HG03460 (cell line): Measurements from ENCODE around the gene TMEM220.

ENCODE experiments used
- ATAC-seq: cut with Tn5 transposase; IDR thresholded peaks from one replicate; pipeline ENCODE4 v1.9.1; 2021; ENCODE audit not compliant: unreplicated experiment

TMEM220 gene

DNA sequence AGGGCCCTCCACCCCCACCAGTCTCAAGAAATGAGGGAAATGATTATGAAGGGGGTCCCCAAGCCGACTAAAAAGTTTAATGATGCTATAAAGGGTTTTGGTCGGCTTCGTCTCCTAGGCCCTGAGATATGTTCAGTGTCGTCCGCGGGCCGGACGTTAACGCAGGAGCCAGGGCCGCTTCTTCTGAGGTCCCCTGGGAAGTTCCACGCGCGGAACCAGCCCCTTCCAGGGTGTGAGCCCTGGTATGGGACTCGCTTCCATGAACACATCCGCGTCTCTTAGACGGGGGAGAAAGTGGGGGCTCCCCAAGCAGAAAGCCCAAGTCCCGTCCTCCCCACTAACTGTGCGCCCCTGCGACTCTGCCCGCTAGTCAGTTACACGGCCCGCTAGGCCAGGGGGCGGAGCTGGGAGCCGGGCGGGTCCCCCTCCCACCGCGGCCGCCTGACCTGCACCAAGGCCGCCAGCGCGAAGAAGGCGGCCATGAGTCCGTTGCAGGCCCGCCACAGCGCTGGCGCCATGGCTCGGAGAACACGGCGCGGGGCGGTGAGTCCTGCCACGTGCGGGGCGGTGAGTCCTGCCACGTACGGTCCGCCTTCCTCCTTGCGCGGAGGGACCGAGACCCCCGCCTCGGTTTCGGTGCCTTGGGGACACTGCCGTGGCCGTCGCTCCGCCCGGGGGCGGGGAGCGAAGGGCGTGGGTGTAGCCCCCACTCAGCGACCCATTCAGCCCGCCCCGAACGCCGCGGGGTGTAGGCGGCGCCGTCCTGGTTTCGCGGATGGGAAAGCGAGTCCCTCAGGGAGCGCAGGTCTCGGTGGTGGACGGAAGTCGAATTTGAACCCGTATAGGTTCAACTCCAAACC, at the start of gene TMEM220:
TSS of gene TMEM220 (minus strand) at position 690 of the 860 bp plus-strand sequence. CDS start at position 518, 172 bp downstream.
- ATAC-seq = peak; percentile 58

DNA sequence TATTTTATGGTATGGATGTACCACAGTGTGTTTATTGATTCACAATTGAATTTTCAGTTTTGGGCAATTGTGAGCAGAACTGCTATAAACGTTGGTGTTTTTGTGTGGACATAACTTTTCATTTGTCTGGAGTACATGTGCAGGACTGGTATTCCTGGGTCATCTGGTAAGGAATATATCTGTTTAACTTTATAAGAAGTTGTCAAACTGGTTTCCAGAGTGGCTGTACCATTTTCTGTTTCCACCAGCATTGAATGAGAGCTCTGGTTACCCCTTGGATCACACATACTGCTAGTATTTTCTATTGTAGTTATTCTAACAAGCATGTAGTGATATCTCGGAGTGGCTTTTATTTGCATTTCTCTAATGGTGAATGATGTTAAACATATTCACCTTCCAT, 49.8 kb upstream of the TMEM220 start:
- no peak for ATAC-seq

DNA sequence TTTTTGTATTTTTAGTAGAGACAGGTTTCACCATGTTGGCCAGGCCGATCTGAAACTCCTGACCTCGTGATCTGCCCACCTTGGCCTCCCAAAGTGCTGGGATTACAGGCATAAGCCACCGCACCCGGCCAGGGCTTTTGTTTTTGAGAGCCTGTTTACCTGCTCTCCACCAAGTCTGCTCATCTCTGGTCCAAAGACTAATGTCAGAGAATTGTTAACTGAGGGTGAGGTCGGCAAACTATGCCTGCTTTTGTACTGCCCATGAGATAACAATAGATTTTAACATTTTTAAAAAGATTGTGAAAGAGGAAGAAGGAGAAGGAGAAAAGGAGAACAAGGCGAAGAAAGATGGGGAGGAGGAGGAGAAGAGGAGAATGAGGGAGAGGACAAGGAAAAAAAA, 48.1 kb upstream of the TMEM220 start:
- ATAC-seq = no peak

DNA sequence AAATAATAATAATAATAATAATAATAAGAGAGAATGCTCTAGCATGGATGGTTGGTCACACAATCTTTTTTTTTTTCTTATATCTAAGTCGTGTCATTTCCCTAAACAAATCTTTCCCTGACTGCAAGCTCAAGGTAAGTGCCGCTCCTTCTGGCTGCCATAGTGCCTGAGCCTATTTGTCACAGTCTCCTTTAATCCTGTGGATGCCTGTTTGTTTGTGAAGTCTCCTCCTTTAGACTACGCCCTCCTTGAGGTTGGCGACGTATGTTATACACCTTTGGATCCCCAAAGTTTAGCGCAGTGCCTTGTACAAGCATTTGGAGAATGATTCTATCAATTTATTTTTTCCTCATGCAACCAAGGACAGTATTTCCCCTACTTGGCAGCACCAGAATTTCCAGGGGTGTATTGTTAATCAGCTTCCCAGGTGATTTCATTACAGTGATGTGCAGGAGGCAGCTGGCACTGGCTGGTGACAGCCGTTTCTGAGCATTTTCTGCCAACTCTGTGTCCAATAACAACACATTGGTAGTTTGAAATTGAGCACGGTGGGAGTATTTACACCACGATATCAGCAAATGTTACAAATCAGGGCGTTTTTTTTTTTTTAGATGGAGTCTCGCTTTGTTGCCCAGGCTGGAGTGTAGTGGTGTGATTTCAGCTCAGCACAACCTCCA, 47.4 kb upstream of the TMEM220 start:
- ATAC-seq = no peak

DNA sequence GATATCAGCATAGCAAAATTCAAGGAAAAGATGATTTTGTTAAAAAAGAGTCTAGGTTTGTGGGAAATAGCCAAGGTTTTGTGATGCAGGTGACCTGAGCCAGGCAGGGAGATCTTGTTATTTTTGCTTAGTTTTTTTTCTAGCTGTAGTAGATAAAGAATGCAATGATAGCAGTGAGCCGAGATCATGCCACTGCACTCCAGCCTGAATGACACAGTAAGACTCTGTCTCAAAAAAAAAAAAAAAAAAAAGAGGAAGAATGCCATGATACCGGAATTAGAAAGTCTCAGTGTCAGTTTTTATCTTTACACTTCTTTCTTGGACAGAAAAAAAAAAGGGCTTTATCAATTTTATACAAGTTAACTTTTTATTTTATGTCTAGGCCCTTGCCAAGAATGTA, 46.6 kb upstream of the TMEM220 start:
- ATAC-seq = no peak

DNA sequence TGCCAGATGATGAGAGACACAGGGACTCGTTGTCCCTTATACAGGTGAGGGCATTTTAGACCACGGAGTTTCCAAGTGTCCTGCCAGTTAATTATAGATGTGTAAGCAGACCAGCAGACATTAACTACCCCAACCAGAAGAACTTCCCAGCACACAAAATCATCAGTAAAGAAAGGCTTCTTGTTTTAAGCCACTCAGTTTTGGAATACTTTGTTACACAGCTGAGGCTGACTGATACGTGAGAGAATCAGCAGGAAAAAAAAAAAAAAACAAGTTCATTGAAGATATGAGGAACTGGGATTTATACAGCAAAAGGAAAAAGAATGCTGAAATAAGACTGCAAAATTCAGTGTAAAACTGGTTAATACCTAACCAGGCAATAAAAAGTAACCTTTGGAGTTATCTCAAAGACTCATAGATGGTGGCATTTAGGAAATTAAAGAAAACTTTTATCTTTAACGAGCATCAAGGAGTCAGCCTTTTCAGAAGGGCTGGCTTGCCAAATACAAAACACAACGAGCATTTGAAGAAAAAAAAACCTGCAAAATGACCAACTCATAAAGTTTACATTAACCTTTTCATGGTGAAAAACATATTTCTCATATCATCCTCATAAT, 46.0 kb upstream of the TMEM220 start:
- no peak for ATAC-seq

DNA sequence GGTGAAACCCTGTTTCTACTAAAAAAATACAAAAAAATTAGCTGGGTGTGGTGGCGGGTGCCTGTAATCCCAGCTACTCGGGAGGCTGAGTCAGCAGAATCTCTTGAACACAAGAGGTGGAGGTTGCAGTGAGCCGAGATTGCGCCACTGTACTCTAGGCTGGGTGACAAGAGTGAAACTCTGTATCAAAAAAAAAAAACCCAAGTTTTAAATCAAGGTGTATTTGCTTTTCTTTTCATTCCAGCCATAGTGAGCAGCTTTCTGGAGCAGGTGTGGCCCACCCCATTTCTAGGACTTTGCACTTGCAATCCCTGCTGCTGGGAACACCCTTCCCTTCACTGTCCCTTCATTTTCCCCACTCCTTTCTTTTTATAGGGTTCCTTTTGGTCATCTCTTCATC, 45.2 kb upstream of the TMEM220 start:
- ATAC-seq = no peak

DNA sequence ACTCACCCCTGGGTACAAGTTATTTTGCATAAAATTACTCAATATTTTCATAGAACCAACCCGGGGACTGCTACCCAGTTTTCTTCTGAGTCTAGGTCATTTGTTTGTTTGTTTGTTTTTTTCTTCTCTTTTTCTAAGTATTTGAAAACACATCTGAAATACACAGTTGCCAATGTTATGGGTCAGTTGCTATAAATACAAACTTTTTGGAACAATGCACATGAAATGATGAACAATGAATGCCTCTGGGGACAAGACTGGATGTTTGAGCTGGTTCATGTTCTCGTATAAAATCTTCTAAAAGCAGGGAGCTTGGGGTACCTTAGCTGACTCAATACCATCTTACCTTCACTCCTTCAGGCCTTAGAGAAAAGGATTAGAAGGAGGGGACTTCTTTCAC, 43.6 kb upstream of the TMEM220 start:
- ATAC-seq = no peak

DNA sequence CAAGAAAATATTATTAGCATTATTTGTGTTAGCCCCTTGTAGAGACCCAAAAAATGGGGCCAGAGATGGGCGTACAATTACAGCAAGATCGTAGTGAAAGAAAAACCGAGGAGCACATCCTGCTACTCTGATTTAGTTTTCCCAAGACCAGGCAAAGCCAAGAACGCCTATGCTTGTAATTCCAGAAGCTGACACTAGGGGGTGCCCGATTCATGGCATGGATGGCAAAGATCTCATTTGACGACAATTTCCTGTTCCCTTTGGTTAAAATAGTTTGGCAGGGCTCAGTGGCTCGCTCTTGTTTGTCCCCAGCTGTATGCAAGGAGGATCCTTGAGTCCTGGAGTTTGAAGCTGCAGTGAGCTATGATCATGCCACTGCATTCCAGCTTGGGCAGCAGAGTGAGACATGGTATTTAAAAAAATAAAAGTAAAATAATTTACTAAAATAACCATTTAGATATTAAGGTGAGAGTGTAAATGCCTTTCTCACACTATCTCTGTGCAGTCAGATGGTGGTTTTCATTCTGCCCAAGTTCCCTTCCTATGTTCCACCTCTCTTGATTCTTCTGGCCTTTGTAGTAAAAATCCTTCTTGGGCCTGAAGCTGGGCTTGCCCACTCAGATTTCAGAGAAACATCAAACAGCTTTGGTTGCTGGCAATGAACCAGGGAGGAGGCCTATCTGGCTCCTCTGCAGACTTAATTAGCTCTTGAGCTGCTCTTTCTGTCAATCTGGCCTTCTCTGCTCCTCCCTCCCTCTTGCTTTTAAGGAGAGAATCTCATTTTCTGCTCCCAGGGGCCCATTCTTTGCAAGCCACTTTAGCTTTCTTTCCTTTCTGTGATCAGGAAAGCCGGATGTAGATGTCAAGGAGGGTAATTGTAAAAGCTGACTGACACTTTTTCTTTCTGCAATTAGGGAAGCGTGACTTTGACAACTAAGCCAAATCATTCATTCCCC, 42.9 kb upstream of the TMEM220 start:
- ATAC-seq = no peak

DNA sequence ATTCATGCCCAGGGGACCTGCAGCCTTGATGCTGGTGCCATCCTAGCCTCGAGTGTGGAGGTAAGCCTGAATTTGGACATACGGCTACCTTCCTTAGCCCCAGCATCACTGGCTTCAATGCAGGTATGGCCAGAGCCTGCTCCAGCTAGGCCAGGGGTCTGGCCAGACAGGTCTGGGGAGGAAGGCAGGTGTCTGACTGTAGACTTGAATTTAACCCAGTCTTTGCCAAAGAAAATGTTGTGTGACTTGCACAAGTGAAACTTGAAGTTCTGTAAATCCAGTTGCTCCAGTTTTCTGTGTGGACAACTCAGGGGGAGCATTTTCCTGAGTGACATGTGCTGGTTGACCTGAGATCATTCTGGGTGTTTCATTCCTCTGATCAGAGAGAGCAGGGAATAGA, 41.3 kb upstream of the TMEM220 start:
- no peak for ATAC-seq

DNA sequence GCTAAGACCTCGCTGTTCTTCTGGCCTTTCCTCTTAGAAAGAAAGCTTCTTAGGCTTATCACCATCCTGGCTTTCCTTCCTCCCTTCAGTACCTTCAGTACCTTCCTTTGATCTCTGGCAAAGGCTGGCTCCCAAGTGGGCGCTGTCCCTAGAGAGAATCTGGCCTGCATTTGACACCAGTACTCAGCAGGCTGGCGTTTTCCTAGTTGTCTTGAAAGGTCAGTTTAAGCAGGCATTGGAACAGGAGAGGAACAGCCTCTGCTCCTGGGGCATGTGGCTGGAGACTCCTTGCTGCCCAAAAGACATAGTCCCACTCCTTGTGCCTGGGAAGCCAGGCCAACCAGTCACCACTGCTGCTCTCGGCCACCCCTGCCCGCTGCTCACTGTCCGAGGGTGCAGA, 40.0 kb upstream of the TMEM220 start:
- ATAC-seq = no peak

DNA sequence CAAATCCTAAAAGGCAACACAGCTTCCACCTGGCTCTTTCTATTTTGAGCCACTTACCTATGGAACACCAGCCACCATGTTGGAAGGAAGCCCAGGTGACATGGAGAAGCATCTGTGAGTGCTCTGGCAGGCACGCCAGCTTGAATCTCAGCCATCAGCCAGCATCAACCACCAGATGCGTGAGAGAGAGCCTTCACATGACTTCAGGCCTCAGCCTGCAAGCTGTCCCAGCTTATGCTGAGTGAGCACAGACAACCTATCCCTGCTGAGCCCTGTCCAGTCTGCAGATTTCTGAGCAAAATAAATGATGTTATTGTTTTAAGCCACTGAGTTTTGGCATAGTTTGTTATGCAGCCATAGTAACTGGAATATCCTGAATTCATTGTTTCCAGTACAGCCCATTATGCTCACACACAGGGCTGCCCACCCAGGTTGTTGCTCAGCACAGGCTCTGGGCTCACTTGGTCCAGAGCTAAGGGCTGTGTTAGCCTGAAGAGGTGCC, 39.0 kb upstream of the TMEM220 start:
- ATAC-seq = no peak

DNA sequence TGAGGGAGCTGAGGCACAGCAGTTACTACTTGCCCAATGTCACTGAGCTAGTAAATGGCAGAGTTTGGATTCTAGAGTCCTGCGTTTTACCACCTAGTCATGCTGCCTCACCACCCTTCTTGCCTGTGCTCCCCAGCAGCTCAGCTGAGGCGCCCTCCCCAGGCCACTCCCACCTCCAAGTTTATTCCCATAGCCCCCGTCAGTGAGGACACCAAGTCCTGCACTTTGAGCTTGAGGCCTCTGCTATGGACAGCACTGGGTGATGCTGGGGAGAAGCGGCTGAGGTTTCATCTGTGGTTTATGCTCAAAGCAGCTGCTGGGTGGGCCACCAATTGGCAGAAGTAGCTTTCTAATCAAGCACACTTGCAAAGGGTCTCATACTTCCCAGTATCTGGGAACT, 37.4 kb upstream of the TMEM220 start:
- ATAC-seq = no peak

DNA sequence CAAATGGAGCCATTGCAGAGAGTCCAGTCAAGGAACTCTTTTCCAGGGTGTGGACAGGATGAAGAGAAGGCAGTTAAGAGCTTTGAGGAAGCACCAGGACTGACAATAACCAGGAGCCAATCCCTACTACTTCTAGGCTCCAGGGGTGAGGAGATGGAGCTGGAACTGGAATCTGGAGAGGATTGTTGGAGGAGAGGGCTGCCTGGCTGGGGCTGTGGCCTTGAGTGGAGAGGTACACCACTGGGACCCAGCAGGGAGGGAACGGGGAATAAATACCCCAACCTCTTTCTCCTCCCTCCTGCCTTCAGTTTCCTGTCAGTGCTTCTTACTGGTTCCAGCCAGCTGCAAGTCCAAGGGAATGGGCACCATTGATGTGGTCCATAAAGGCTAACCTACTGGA, 32.2 kb upstream of the TMEM220 start:
- ATAC-seq = no peak

DNA sequence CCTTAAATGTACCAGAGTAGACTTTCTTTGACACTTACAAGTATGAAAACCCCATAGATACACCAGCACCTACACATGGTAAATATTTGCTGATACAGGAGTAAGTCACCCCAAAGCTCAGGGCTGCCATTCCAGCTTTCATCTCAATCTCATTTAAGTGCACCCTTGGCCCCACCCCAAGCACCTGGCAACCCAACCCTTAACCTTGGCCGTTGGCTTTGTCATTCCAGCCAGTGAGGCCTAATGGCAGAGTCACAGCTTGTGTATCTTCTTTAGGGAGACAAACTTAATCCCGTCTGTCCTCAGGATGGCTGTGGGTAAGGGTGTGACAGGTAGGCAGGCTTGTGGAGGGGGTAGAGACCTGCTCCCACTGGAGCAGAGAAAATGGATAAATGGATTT, 31.5 kb upstream of the TMEM220 start:
- ATAC-seq = no peak

DNA sequence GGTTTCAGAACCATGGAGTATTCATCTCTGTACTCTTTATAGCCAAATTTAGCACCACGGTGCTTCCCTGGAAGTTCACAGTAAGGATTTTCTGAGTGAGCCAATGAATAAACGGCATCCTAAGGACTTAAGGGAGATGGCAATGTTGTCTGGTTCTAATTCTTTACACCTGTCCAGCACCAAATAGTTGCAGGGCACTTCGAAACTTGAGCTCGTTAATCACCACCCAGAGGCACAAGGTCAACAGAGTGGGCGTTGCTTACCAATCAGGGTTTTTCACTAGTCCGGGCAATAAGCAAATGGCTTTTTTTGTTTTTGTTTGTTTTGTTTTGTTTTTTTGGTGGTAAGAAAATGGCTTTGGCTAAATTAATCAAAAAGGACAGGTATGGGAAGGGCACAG, 28.2 kb upstream of the TMEM220 start:
- no peak for ATAC-seq

DNA sequence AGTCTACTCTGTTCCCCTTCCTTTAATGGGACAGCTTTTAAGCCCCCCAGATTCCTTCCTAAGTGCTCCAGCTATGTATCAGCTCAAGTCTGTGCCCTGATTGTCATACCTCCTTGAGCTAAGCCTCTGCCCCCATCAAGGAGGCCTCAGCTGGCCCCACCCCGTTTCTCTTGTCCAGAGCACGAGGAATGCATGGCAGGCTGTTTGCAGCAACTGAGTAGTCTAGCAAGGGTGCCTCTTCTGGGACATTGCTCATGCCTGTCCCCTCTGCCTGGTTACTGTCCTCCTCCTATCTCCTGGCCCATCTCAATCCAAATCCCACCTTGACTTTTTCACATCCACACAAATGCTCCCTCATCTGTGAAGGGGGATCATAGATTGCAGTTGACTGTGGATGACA, 27.8 kb upstream of the TMEM220 start:
- ATAC-seq = no peak

DNA sequence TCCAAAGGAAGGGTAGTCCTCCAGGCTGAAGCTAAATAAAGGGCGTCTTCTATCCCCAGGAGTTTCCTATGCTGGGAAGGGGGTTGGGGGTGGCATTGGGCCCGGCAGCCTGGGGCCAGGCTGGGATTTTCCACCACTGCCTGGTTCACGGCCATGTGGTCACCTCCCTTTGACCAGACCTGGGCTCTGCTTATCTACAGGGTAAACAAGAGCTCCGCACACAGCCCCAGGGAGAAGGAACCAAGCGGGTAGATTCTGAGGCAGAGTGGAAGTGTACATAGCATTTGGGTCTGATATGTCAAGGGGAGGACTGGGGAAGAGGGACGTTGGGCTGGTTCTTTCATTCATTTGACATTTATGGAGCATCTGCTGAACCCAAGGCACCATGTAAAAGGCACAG, 27.2 kb upstream of the TMEM220 start:
- ATAC-seq = no peak

DNA sequence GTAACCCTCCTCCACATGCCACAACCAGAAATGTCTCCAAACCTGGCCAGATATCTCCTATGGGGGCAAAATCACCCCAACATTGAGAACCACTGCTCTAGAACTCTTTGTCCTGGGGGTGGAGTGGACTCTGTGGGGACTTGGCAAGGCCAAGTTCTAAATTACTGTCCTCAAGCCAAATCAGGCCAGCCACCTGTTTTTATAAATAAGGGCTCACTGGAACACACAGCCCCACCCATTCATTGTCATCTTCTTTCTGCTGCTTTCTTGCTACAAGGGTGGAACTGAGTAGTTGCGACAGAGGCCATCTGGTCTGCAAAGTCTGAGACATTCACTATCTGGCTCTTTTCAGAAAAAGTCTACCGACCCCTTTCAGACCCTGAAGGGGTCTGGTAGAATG, 26.8 kb upstream of the TMEM220 start:
- no peak for ATAC-seq

DNA sequence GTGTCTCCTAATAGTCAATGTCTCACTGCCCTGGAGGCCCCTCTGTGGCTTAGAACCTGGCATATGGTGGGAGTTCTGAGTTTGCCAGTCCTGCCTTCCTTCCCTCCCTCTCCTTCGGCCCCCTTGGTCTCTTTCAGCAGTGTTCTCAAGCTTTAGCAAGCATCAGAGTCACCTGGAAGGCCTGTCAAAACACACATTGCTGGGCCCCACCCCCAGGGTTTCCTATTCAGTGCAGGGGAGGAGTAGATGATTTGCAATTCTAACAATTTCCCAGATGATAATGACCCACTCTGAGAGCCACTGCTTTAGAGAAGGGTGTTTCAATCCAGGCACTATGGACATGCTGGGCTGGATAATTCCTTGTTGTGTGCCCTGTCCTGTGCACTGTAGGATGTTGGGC, 26.4 kb upstream of the TMEM220 start:
- no peak for ATAC-seq

DNA sequence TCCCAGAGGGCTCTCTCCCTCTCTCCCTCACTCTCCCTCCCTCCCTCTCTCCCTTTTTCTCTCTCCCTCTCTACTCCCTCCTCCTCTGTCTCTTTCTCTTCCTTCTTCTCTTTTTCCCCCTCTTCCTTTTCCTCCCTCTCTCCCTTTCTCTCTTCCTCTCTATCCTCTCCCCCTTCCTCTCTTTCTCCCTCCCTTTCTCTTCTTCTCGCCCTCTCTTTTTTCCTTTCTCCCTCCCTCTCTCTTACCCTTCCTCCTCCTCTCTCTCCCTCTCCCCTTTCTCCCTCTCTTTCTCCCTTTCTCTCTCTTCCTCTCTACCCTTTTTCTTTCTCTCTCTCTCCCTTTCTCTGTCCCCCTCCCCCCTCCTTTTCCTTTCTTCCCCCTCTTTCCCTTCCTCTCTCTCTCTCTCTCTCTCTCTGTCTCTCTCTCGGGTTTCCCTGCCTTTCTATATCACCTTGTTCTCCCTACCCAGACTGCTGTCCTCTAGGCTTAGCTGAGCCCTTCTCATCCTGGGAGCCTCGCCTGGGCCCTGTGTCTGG, 25.8 kb upstream of the TMEM220 start:
- no peak for ATAC-seq
